GM12878 (cell line): ENCODE data around the gene ELL. TPM values are rescaled to one million over a fixed set of nuclear protein-coding genes. Genes with fewer than 3 reads are reported as not detected.

ENCODE experiments used
- ATAC-seq: fragments of 200-7000 bp; cut with Tn5 transposase; 3 replicates; pipeline ENCODE4 v1.9.1; 2020; ENCODE audit warnings: mild to moderate bottlenecking, moderate library complexity
- BruUV-seq: library from RNA; stranded (reverse); fragments of 400-500 nt; replicated peaks from 2 replicates; lab custom pipeline; 2021; lab: Mats Ljungman, UMichigan
- CTCF ChIA-PET: fragments of 300-600 bp; sonication (Branson Sonifier 250); formaldehyde crosslinking; extraction: SDS; loops from one replicate; lab custom pipeline; 2021; ENCODE audit warnings: inconsistent platforms; lab: Yijun Ruan, JAX
- POLR2A ChIA-PET: fragments of 350-600 bp; formaldehyde crosslinking; extraction: SDS; loops from one replicate; lab custom pipeline; 2021; ENCODE audit warnings: inconsistent platforms; lab: Charles Lee
- RAD21 ChIA-PET: fragments of 300-600 bp; sonication (Branson Sonifier 250); formaldehyde crosslinking; loops from one replicate; lab custom pipeline; 2023; ENCODE audit warnings: antibody characterized with exemption; ENCODE audit not compliant: unreplicated experiment; lab: Charles Lee
- SMC1A ChIA-PET: fragments of 300-600 bp; sonication (Branson Sonifier 250); formaldehyde crosslinking; loops from one replicate; lab custom pipeline; 2023; ENCODE audit not compliant: unreplicated experiment, uncharacterized antibody; lab: Charles Lee
- DNase-seq: peaks from one replicate; pipeline ENCODE4 v3.0.0-alpha.2; 2011; ENCODE audit warnings: low read depth, low spot score
- FAIRE-seq: peaks from 3 replicates; lab custom pipeline; 2011; peaks lifted over from hg19 to GRCh38; lab: Jason Lieb, UNC
- H2AFZ ChIP-seq: 2 replicates; pipeline ENCODE4 v1.6.0; 2011; ENCODE audit warnings: low read depth, low read length, control low read depth; ENCODE audit not compliant: control insufficient read depth
- H3K27ac ChIP-seq: 2 replicates; pipeline ENCODE4 v1.5.1; 2011; ENCODE audit warnings: control low read depth; ENCODE audit not compliant: control insufficient read depth, insufficient read depth
- H3K27me3 ChIP-seq, 2 experiments: replicated peaks in 1 of 2; 2 replicates each; pipeline versions ENCODE4 v1.6.0 to v1.6.1; 2011; ENCODE audit warnings: low read length in 1 of 2; ENCODE audit not compliant: control insufficient read depth in 2 of 2, insufficient read depth in 2 of 2
- H3K36me3 ChIP-seq, 2 experiments: 2 replicates each; pipeline ENCODE4 v1.5.1; 2011; ENCODE audit warnings: low read length in 1 of 2; ENCODE audit not compliant: control insufficient read depth in 2 of 2, insufficient read depth in 2 of 2
- H3K4me1 ChIP-seq: 2 replicates; pipeline ENCODE4 v1.6.1; 2011; ENCODE audit warnings: mild to moderate bottlenecking, low read length, moderate library complexity, mixed read lengths; ENCODE audit not compliant: control insufficient read depth, insufficient read depth
- H3K4me2 ChIP-seq: 2 replicates; pipeline ENCODE4 v1.6.0; 2011; ENCODE audit warnings: control low read depth; ENCODE audit not compliant: control insufficient read depth, insufficient read depth
- H3K4me3 ChIP-seq: fragments of 200-600 bp; sonication (generic); 2 replicates; pipeline ENCODE4 v1.5.1; 2016
- H3K79me2 ChIP-seq: 2 replicates; pipeline ENCODE4 v1.6.0; 2011; ENCODE audit warnings: low read length; ENCODE audit not compliant: control insufficient read depth, insufficient read depth
- H3K9ac ChIP-seq: 2 replicates; pipeline ENCODE4 v1.8.0; 2011; ENCODE audit warnings: low read length, control low read depth, mixed read lengths; ENCODE audit not compliant: control insufficient read depth, insufficient read depth
- H3K9me3 ChIP-seq: replicated peaks from 3 replicates; pipeline ENCODE4 v1.5.1; 2011; ENCODE audit warnings: mild to moderate bottlenecking, low read length; ENCODE audit not compliant: control insufficient read depth, insufficient read depth
- H4K20me1 ChIP-seq: 2 replicates; pipeline ENCODE4 v1.6.0; 2011; ENCODE audit not compliant: control insufficient read depth, insufficient read depth
- ATF7 ChIP-seq: fragments of 450-650 bp; IDR thresholded peaks from 2 replicates; pipeline ENCODE4 v1.6.1; 2016; ENCODE audit warnings: low read depth, mild to moderate bottlenecking
- BHLHE40 ChIP-seq, 2 experiments: fragments of 450-650 bp in 1 of 2; IDR thresholded peaks; 2 replicates each; pipeline ENCODE4 v1.6.1; 2011 to 2017; ENCODE audit warnings: low read depth in 2 of 2, borderline replicate concordance in 1 of 2, improper control_type of control experiment in 1 of 2, low read length in 1 of 2, mild to moderate bottlenecking in 1 of 2
- CBFB ChIP-seq: IDR thresholded peaks from 2 replicates; pipeline ENCODE4 v1.6.1; 2016; ENCODE audit warnings: antibody characterized with exemption, low read depth
- EGR1 ChIP-seq, 2 experiments: IDR thresholded peaks; 1 replicate in 1 of 2; 2 replicates in 1 of 2; pipeline ENCODE4 v1.6.1; 2011 to 2012; ENCODE audit warnings: low read depth in 2 of 2, low read length in 2 of 2, borderline replicate concordance in 1 of 2, mild to moderate bottlenecking in 1 of 2, moderate library complexity in 1 of 2
- GABPA ChIP-seq: IDR thresholded peaks from 2 replicates; pipeline ENCODE4 v1.6.1; 2014; ENCODE audit warnings: antibody characterized with exemption, low read depth, mild to moderate bottlenecking, inconsistent platforms
- IKZF2 ChIP-seq, 2 experiments: fragments of 450-650 bp; IDR thresholded peaks; 2 replicates each; pipeline ENCODE4 v1.6.1; 2017; ENCODE audit warnings: mild to moderate bottlenecking in 2 of 2, moderate library complexity in 2 of 2
- IRF4 ChIP-seq: IDR thresholded peaks from 2 replicates; pipeline ENCODE4 v1.6.1; 2011; ENCODE audit warnings: low read depth, low read length
- MEF2A ChIP-seq: IDR thresholded peaks from 2 replicates; pipeline ENCODE4 v1.6.1; 2011; ENCODE audit warnings: low read depth, mild to moderate bottlenecking, low read length, moderate library complexity; ENCODE audit not compliant: insufficient read depth
- NRF1 ChIP-seq: conservative IDR thresholded peaks from 2 replicates; pipeline ENCODE4 v1.6.1; 2011; ENCODE audit warnings: mild to moderate bottlenecking, low read depth, low read length, improper control_type of control experiment
- STAT3 ChIP-seq: IDR thresholded peaks from 2 replicates; pipeline ENCODE4 v1.6.1; 2011; ENCODE audit warnings: low read depth, low read length, improper control_type of control experiment
- TCF12 ChIP-seq: IDR thresholded peaks from 2 replicates; pipeline ENCODE4 v1.6.1; 2011; ENCODE audit warnings: low read depth, mild to moderate bottlenecking, low read length
- WGBS: methylation state at CpG from one replicate; pipeline ENCODE4 v1.1.6; 2016; ENCODE audit warnings: low lambda C conversion rate; ENCODE audit not compliant: insufficient replicate concordance, insufficient coverage; ENCODE audit errors: missing lambda C conversion rate; 5-methylcytosine and 5-hydroxymethylcytosine counted together
- in situ Hi-C: fragments of 300-500 bp; cut with MboI; formaldehyde crosslinking; loops from 9 replicates; pipeline ENCODE4 v1.14.3; 2018; ENCODE audit warnings: mixed read lengths
- intact Hi-C: fragments of 100-400 bp; cut with micrococcal nuclease; formaldehyde crosslinking; loops from one replicate; pipeline ENCODE4 v1.14.2; 2022; ENCODE audit not compliant: unreplicated experiment
- polyA plus RNA-seq, 11 experiments: library from polyadenylated mRNA; depleted of rRNA in 4 of 11; unstranded in 6 of 11; stranded (reverse) in 5 of 11; fragments of >200 nt; fragmentation: Nextera tagmentation in 4 of 11; fragmentation: Illumina TruSeq in 1 of 11; extraction: Ambion mirVana in 4 of 11; extraction: Trizol in 1 of 11; gene quantifications; 1 replicate in 1 of 11; 2 replicates in 10 of 11; pipeline versions ENCODE4 v1.2.1 to v1.2.3, GENCODE V29; 2011 to 2016; ENCODE audit warnings: inconsistent platforms in 2 of 11, missing spikeins in 2 of 11, low read depth in 1 of 11
- total RNA-seq, 4 experiments: library from RNA; depleted of rRNA in 3 of 4; stranded (reverse); fragments of >200 nt in 3 of 4; fragmentation: Illumina TruSeq in 1 of 4; extraction: Trizol in 1 of 4; gene quantifications; 2 replicates each; pipeline versions ENCODE4 v1.2.1 to v1.2.3, GENCODE V29; 2013 to 2021
- TF ChIP-seq, protein P1 (sequence below): fragments of 450-650 bp; formaldehyde crosslinking; IDR thresholded peaks from 2 replicates; pipeline ENCODE4 v1.4.0; 2020; ENCODE audit warnings: mild to moderate bottlenecking, moderate library complexity
- TF ChIP-seq, protein P2 (sequence below): IDR thresholded peaks from 2 replicates; pipeline ENCODE4 v1.6.1; 2012; ENCODE audit warnings: low read depth, low read length, improper control_type of control experiment
- TF ChIP-seq, protein P3 (sequence below): IDR thresholded peaks from 2 replicates; pipeline ENCODE4 v1.6.1; 2011; ENCODE audit warnings: low read depth, low read length, improper control_type of control experiment, borderline replicate concordance
- TF ChIP-seq, protein P4 (sequence below): IDR thresholded peaks from 2 replicates; pipeline ENCODE4 v1.6.1; 2012; ENCODE audit warnings: low read depth, low read length, improper control_type of control experiment

ELL gene
- total and polyA plus RNA-seq, 10 of the 15 experiments (the other 5 are each of a cell fraction or from before 2014, with no cell fraction given) = 0.91 to 25.0 (median 9.1) TPM

DNA sequence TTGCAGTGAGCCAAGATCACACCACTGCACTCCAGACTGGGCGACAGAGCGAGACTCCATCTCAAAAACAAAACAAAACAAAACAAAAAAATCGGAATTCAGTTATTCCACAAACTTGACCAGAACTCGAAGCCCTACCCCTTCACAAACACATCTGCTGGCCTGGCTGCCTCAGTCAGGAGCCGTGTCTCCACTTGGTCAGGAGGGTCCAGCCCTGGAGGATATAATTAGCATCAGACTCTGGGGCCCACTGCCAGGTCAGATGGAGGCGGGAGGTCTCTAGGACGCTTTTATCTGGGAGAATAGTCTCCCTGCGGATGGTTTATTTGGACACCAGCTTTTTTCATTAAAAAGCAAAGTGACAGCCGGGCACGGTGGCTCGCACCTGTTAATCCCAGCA is 8.0 kb downstream of the ELL start:
- intact Hi-C loops = no loop called here
- BruUV-seq = no TSS peak
- ChIA-PET RAD21 (interaction anchor here (0.7 kb wide), 1 partner anchor 158 kb away, joined by 4 read pairs; no protein-coding TSS in a partner anchor), SMC1A (no interaction called here), CTCF (no interaction called here), POLR2A (interaction anchor here (0.7 kb wide), 1 partner anchor 43 kb away, joined by 8 read pairs; no protein-coding TSS in a partner anchor)
- H3K36me3 ChIP-seq = no peaks in the 10 kb centered on the region; a peak in 2 of 4 replicates
- H3K27me3 ChIP-seq = no peaks in the 10 kb centered on the region
- peaks cover 5% of the 10 kb centered on the region for H3K4me1 ChIP-seq
- peaks cover 76% of the 10 kb centered on the region for H3K79me2 ChIP-seq
- TF ChIP-seq EGR1 (IDR thresholded peaks at IDR 0.05; ENCODE audit: borderline replicate concordance in 1 of 2, low read depth in 2 of 2, low read length in 2 of 2) (no peak), NRF1 (no peak), IKZF2 (IDR thresholded peaks at IDR 0.05) (no peak), IRF4 (no peak), STAT3 (no peak), MEF2A (no peak), CBFB (no peak), GABPA (no peak), ATF7 (no peak), TCF12 (no peak), BHLHE40 (IDR thresholded peaks at IDR 0.05; ENCODE audit: borderline replicate concordance in 1 of 2, low read depth in 2 of 2, low read length in 1 of 2) (no peak)
- TF ChIP-seq, protein P1, sequence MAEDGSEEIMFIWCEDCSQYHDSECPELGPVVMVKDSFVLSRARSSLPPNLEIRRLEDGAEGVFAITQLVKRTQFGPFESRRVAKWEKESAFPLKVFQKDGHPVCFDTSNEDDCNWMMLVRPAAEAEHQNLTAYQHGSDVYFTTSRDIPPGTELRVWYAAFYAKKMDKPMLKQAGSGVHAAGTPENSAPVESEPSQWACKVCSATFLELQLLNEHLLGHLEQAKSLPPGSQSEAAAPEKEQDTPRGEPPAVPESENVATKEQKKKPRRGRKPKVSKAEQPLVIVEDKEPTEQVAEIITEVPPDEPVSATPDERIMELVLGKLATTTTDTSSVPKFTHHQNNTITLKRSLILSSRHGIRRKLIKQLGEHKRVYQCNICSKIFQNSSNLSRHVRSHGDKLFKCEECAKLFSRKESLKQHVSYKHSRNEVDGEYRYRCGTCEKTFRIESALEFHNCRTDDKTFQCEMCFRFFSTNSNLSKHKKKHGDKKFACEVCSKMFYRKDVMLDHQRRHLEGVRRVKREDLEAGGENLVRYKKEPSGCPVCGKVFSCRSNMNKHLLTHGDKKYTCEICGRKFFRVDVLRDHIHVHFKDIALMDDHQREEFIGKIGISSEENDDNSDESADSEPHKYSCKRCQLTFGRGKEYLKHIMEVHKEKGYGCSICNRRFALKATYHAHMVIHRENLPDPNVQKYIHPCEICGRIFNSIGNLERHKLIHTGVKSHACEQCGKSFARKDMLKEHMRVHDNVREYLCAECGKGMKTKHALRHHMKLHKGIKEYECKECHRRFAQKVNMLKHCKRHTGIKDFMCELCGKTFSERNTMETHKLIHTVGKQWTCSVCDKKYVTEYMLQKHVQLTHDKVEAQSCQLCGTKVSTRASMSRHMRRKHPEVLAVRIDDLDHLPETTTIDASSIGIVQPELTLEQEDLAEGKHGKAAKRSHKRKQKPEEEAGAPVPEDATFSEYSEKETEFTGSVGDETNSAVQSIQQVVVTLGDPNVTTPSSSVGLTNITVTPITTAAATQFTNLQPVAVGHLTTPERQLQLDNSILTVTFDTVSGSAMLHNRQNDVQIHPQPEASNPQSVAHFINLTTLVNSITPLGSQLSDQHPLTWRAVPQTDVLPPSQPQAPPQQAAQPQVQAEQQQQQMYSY (CRISPR knock-in tag) = no peak
- TF ChIP-seq, protein P2, sequence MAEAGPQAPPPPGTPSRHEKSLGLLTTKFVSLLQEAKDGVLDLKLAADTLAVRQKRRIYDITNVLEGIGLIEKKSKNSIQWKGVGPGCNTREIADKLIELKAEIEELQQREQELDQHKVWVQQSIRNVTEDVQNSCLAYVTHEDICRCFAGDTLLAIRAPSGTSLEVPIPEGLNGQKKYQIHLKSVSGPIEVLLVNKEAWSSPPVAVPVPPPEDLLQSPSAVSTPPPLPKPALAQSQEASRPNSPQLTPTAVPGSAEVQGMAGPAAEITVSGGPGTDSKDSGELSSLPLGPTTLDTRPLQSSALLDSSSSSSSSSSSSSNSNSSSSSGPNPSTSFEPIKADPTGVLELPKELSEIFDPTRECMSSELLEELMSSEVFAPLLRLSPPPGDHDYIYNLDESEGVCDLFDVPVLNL = no peak
- TF ChIP-seq, protein P3, sequence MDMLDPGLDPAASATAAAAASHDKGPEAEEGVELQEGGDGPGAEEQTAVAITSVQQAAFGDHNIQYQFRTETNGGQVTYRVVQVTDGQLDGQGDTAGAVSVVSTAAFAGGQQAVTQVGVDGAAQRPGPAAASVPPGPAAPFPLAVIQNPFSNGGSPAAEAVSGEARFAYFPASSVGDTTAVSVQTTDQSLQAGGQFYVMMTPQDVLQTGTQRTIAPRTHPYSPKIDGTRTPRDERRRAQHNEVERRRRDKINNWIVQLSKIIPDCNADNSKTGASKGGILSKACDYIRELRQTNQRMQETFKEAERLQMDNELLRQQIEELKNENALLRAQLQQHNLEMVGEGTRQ = no peak
- TF ChIP-seq, protein P4, sequence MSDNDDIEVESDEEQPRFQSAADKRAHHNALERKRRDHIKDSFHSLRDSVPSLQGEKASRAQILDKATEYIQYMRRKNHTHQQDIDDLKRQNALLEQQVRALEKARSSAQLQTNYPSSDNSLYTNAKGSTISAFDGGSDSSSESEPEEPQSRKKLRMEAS = no peak
- H3K4me3 ChIP-seq = no peak overlapping the region
- H3K27ac ChIP-seq = no peak overlapping the region
- no peak for ATAC-seq
- H3K4me2 ChIP-seq = no peak overlapping the region
- H2AFZ ChIP-seq = no peak overlapping the region
- 92% methylated on average over 10 of the region's 11 CpGs for WGBS
- FAIRE-seq = no peak
- H3K9me3 ChIP-seq = no peaks in the 10 kb centered on the region
- in situ Hi-C loops = no loop called here
- H3K9ac ChIP-seq = no peak overlapping the region
- DNase-seq = no peak
- peaks cover 8% of the 10 kb centered on the region for H4K20me1 ChIP-seq
